IMR-90 (cell line): ENCODE measurements around the gene TIMM13. TPM values are rescaled to one million over a fixed set of nuclear protein-coding genes. Genes with fewer than 3 reads are reported as not detected.

ENCODE experiments used
- microRNA-seq, 2 experiments: library from miRNA; stranded (forward) in 1 of 2; unstranded in 1 of 2; fragments of 10-50 nt in 1 of 2; fragments of <30 nt in 1 of 2; gene quantifications in 1 of 2; microRNA quantifications in 1 of 2; one replicate each; pipeline versions ENCODE3 to v1.1.0; 2013 to 2020; ENCODE audit not compliant: insufficient read depth in 1 of 2, insufficient read length in 1 of 2, unreplicated experiment in 1 of 2
- polyA plus RNA-seq, 3 experiments: library from polyadenylated mRNA; depleted of rRNA; stranded (reverse); fragments of >200 nt; gene quantifications; 2 replicates each; pipeline ENCODE4 v1.2.3, GENCODE V29; 2012; ENCODE audit warnings: low replicate concordance in 1 of 3
- total RNA-seq: library from RNA; depleted of rRNA; stranded (reverse); fragments of >200 nt; gene quantifications from 2 replicates; pipeline ENCODE4 v1.2.3, GENCODE V29; 2012; rRNA removed

The TIMM13 gene
- total and polyA plus RNA-seq, 2 of the 4 experiments (the other 2 are of a cell fraction), result 21.0 to 62.3 TPM

Small RNA genes lying within 50 kb of the gene (microRNA-seq; reads per million reads assigned to microRNA genes)
- gene MIR7108 (ENCODE audit: unreplicated experiment), result not detected

Other genes with a start within 250 kb of the TIMM13 start
- 31.7 and 33.1 TPM in 2 replicates for gene PLEKHJ1, start 191.3 kb downstream of the TIMM13 start, total RNA-seq
- gene PLEKHJ1, start 191.3 kb downstream of the TIMM13 start, polyA plus RNA-seq (2012; rRNA removed), result 62.8 and 69.8 TPM in 2 replicates
- gene SF3A2, start 190.8 kb downstream of the TIMM13 start, total RNA-seq, result 4.8 and 7.5 TPM in 2 replicates
- 29.8 and 34.5 TPM in 2 replicates for gene SF3A2, start 190.8 kb downstream of the TIMM13 start, polyA plus RNA-seq (2012; rRNA removed)
- under 0.01 TPM in 1 of 2 replicates, not detected in the other for gene AMH, start 178.3 kb downstream of the TIMM13 start, total RNA-seq
- gene AMH, start 178.3 kb downstream of the TIMM13 start, polyA plus RNA-seq (2012; rRNA removed), result 0.86 and 1.5 TPM in 2 replicates
- not detected in 2 replicates for gene JSRP1, start 171.2 kb downstream of the TIMM13 start, total RNA-seq
- gene JSRP1, start 171.2 kb downstream of the TIMM13 start, polyA plus RNA-seq (2012; rRNA removed), result not detected in 2 replicates
- under 0.01 TPM in 1 of 2 replicates, not detected in the other for gene PEAK3, start 145.4 kb downstream of the TIMM13 start, total RNA-seq
- gene PEAK3, start 145.4 kb downstream of the TIMM13 start, polyA plus RNA-seq (2012; rRNA removed), result 0.09 and 0.19 TPM in 2 replicates
- gene LINGO3, start 119.4 kb downstream of the TIMM13 start, total RNA-seq, result not detected in 2 replicates
- not detected in 2 replicates for gene LINGO3, start 119.4 kb downstream of the TIMM13 start, polyA plus RNA-seq (2012; rRNA removed)
- gene LSM7, start 99.0 kb downstream of the TIMM13 start, total RNA-seq, result 145 and 200 TPM in 2 replicates
- 544 and 708 TPM in 2 replicates for gene LSM7, start 99.0 kb downstream of the TIMM13 start, polyA plus RNA-seq (2012; rRNA removed)
- 3.4 and 4.2 TPM in 2 replicates for gene SPPL2B, start 98.9 kb downstream of the TIMM13 start, total RNA-seq
- 45.7 and 52.0 TPM in 2 replicates for gene SPPL2B, start 98.9 kb downstream of the TIMM13 start, polyA plus RNA-seq (2012; rRNA removed)
- gene TMPRSS9, start 67.3 kb downstream of the TIMM13 start, total RNA-seq, result not detected in 2 replicates
- not detected in 2 replicates for gene TMPRSS9, start 67.3 kb downstream of the TIMM13 start, polyA plus RNA-seq (2012; rRNA removed)
- 104 and 108 TPM in 2 replicates for gene LMNB2, start 29.4 kb upstream of the TIMM13 start, total RNA-seq
- gene LMNB2, start 29.4 kb upstream of the TIMM13 start, polyA plus RNA-seq (2012; rRNA removed), result 106 and 117 TPM in 2 replicates
- 28.1 and 30.1 TPM in 2 replicates for gene GADD45B, start 48.5 kb upstream of the TIMM13 start, total RNA-seq
- 84.0 and 106 TPM in 2 replicates for gene GADD45B, start 48.5 kb upstream of the TIMM13 start, polyA plus RNA-seq (2012; rRNA removed)